ENCODE measurements around the gene SLC22A31. TPM values are rescaled to one million over a fixed set of nuclear protein-coding genes. Genes with fewer than 3 reads are reported as not detected.

SLC22A31 gene
- total and polyA plus RNA-seq, 12 donors, result 0.28 to 3.2 (median 2.0) TPM; not detected in 5

DNA sequence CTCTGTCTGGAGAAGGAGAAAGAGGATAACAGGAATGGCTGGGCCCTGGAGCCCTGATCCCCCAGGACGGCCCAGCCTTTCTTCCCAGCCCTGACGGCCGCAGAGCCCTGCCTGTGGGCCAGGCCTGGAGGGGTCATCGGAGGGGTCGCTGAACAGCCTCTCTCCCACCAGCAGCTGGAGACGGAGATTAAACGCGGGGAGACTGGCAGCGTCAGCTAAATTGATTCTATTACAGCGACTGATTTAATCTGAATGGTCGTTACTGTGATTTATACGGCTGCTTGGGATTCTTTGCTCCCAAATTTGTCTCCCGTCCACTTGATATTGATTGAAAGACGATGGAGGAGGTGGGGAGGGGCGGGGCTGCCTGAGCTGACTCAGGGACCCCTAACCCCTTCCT lies 35.9 kb downstream of the SLC22A31 start:
- peaks cover 0 to 9% of the 10 kb centered on the region in 2 donors for H3K4me1 ChIP-seq (replicated peaks in 1 of 2)
- no peak overlapping the region for H3K4me3 ChIP-seq
- DNase-seq, result no peak
- no peak for TF ChIP-seq POLR2A (IDR thresholded peaks at IDR 0.05)
- TF ChIP-seq, protein P1, sequence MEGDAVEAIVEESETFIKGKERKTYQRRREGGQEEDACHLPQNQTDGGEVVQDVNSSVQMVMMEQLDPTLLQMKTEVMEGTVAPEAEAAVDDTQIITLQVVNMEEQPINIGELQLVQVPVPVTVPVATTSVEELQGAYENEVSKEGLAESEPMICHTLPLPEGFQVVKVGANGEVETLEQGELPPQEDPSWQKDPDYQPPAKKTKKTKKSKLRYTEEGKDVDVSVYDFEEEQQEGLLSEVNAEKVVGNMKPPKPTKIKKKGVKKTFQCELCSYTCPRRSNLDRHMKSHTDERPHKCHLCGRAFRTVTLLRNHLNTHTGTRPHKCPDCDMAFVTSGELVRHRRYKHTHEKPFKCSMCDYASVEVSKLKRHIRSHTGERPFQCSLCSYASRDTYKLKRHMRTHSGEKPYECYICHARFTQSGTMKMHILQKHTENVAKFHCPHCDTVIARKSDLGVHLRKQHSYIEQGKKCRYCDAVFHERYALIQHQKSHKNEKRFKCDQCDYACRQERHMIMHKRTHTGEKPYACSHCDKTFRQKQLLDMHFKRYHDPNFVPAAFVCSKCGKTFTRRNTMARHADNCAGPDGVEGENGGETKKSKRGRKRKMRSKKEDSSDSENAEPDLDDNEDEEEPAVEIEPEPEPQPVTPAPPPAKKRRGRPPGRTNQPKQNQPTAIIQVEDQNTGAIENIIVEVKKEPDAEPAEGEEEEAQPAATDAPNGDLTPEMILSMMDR (IDR thresholded peaks at IDR 0.05), result no peak
- WGBS, 4 donors, result 68 to 76% (median 72%) methylated on average over 10 to 15 of the region's 15 CpGs
- H3K9me3 ChIP-seq (replicated peaks in 1 of 3), result no peaks in the 10 kb centered on the region
- no peaks in the 10 kb centered on the region for H3K36me3 ChIP-seq (replicated peaks in 1 of 2)
- no peak overlapping the region for H3K27ac ChIP-seq
- H3K27me3 ChIP-seq, result peaks cover 9% of the 10 kb centered on the region
- intact Hi-C loops (cut with DNase I), result loop anchor here in 1 of 2 donors (5.0 to 10.0 kb wide), 2 partner anchors 70 to 347 kb away; partner anchors contain the start of gene ACSF3

GRCh38 chr16:89163297-89163696 lies 37.0 kb downstream of the SLC22A31 start:
- 85 to 92% (median 86%) methylated on average over 9 of the region's 9 CpGs for WGBS, 4 donors
- H3K27me3 ChIP-seq, result peaks cover 3% of the 10 kb centered on the region
- TF ChIP-seq, protein P1 (IDR thresholded peaks at IDR 0.05), result no peak
- no peak for TF ChIP-seq POLR2A (IDR thresholded peaks at IDR 0.05)
- intact Hi-C loops (cut with DNase I), result loop anchor here in 1 of 2 donors (5.0 to 10.0 kb wide), 2 partner anchors 68 to 346 kb away; partner anchors contain the start of gene ACSF3
- no peaks in the 10 kb centered on the region for H3K36me3 ChIP-seq (replicated peaks in 1 of 2)
- no peak overlapping the region for H3K27ac ChIP-seq
- H3K9me3 ChIP-seq (replicated peaks in 1 of 3), result no peaks in the 10 kb centered on the region
- no peak overlapping the region for H3K4me3 ChIP-seq
- peaks cover 0 to 9% of the 10 kb centered on the region in 2 donors for H3K4me1 ChIP-seq (replicated peaks in 1 of 2)
- DNase-seq, result no peak

- H3K36me3 ChIP-seq (replicated peaks in 1 of 2), result no peaks in the 10 kb centered on the region
- 85 to 92% (median 85%) methylated on average over 27 to 40 of the region's 40 CpGs for WGBS, 4 donors
- H3K27ac ChIP-seq, result no peak overlapping the region
- H3K4me3 ChIP-seq, result no peak overlapping the region
- DNase-seq, result no peak
- H3K27me3 ChIP-seq, result no peaks in the 10 kb centered on the region
- TF ChIP-seq, protein P1 (IDR thresholded peaks at IDR 0.05), result no peak
- TF ChIP-seq POLR2A (IDR thresholded peaks at IDR 0.05), result no peak
- intact Hi-C loops (cut with DNase I), result loop anchor here in 1 of 2 donors (5.0 to 10.0 kb wide), 2 partner anchors 67 to 345 kb away; partner anchors contain the start of gene ACSF3
- no peaks in the 10 kb centered on the region for H3K9me3 ChIP-seq (replicated peaks in 1 of 3)
- peaks cover 0 to 3% of the 10 kb centered on the region in 2 donors for H3K4me1 ChIP-seq (replicated peaks in 1 of 2)
Observed at GRCh38 chr16:89161763-89162713, 38.3 kb downstream of the SLC22A31 start.

DNA sequence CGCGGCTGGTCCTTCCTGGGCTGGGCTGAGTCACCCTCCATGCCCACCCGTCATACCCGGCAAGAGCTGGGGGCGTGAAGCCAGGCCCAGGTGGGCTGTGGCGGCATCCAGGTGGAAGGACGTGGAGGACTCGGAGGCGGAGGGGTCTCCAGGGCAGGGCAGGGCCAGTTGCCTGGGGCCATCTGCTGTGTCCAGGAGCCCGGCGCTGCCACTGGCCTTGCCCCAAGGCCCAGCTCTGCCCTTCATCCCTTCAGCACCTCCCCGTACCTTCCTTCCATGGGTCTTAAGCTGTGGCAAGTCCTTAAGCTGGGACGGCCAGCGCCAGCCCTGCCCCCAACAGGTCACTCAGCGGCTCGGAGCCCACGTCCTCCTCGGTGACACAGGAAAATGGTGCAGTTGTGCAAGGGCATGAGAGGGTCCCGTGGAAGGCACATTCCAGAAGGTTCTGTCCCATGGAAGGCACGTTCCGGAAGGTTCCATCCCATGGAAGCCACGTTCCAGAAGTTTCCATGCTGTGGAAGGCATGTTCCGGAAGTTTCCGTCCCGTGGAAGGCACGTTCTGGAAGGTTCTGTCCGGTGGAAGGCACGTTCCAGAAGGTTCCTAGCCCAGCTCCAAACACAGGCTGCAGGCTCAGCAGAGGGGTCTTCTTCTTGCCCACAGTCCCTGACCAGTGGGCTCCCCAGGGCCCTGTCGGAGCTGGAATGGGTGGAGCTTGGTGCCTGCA lies 39.2 kb downstream of the SLC22A31 start:
- Histone ChIP-seq H3K27me3 (no peaks in the 10 kb centered on the region), H3K36me3 (replicated peaks in 1 of 2) (no peaks in the 10 kb centered on the region), H3K27ac (no peak overlapping the region), H3K4me1 (replicated peaks in 1 of 2) (peaks cover 2 to 6% of the 10 kb centered on the region in 2 donors), H3K9me3 (replicated peaks in 1 of 3) (no peaks in the 10 kb centered on the region), H3K4me3 (no peak overlapping the region)
- TF ChIP-seq, protein P1 (IDR thresholded peaks at IDR 0.05), result no peak
- no peak for TF ChIP-seq POLR2A (IDR thresholded peaks at IDR 0.05)
- intact Hi-C loops (cut with DNase I), result loop anchor here in 1 of 2 donors (5.0 to 10.0 kb wide), 2 partner anchors 66 to 344 kb away; partner anchors contain the start of gene ACSF3
- WGBS, 4 donors, result 84 to 94% (median 86%) methylated on average over 23 to 29 of the region's 29 CpGs
- no peak for DNase-seq
